GM12878 (cell line): ENCODE measurements around the gene TPO. TPM values are rescaled to one million over a fixed set of nuclear protein-coding genes. Genes with fewer than 3 reads are reported as not detected.

Experiments
- ATAC-seq: fragments of 200-7000 bp; cut with Tn5 transposase; 3 replicates; pipeline ENCODE4 v1.9.1; 2020; ENCODE audit warnings: mild to moderate bottlenecking, moderate library complexity
- BruUV-seq: library from RNA; stranded (reverse); fragments of 400-500 nt; replicated peaks from 2 replicates; lab custom pipeline; 2021; lab: Mats Ljungman, UMichigan
- CTCF ChIA-PET: fragments of 300-600 bp; sonication (Branson Sonifier 250); formaldehyde crosslinking; extraction: SDS; loops from one replicate; lab custom pipeline; 2021; ENCODE audit warnings: inconsistent platforms; lab: Yijun Ruan, JAX
- POLR2A ChIA-PET: fragments of 350-600 bp; formaldehyde crosslinking; extraction: SDS; loops from one replicate; lab custom pipeline; 2021; ENCODE audit warnings: inconsistent platforms; lab: Charles Lee
- RAD21 ChIA-PET: fragments of 300-600 bp; sonication (Branson Sonifier 250); formaldehyde crosslinking; loops from one replicate; lab custom pipeline; 2023; ENCODE audit warnings: antibody characterized with exemption; ENCODE audit not compliant: unreplicated experiment; lab: Charles Lee
- SMC1A ChIA-PET: fragments of 300-600 bp; sonication (Branson Sonifier 250); formaldehyde crosslinking; loops from one replicate; lab custom pipeline; 2023; ENCODE audit not compliant: unreplicated experiment, uncharacterized antibody; lab: Charles Lee
- DNase-seq: peaks from one replicate; pipeline ENCODE4 v3.0.0-alpha.2; 2011; ENCODE audit warnings: low read depth, low spot score
- FAIRE-seq: peaks from 3 replicates; lab custom pipeline; 2011; peaks lifted over from hg19 to GRCh38; lab: Jason Lieb, UNC
- H2AFZ ChIP-seq: 2 replicates; pipeline ENCODE4 v1.6.0; 2011; ENCODE audit warnings: low read depth, low read length, control low read depth; ENCODE audit not compliant: control insufficient read depth
- H3K27ac ChIP-seq: 2 replicates; pipeline ENCODE4 v1.5.1; 2011; ENCODE audit warnings: control low read depth; ENCODE audit not compliant: control insufficient read depth, insufficient read depth
- H3K27me3 ChIP-seq, 2 experiments: replicated peaks in 1 of 2; 2 replicates each; pipeline versions ENCODE4 v1.6.0 to v1.6.1; 2011; ENCODE audit warnings: low read length in 1 of 2; ENCODE audit not compliant: control insufficient read depth in 2 of 2, insufficient read depth in 2 of 2
- H3K36me3 ChIP-seq, 2 experiments: 2 replicates each; pipeline ENCODE4 v1.5.1; 2011; ENCODE audit warnings: low read length in 1 of 2; ENCODE audit not compliant: control insufficient read depth in 2 of 2, insufficient read depth in 2 of 2
- H3K4me1 ChIP-seq: 2 replicates; pipeline ENCODE4 v1.6.1; 2011; ENCODE audit warnings: mild to moderate bottlenecking, low read length, moderate library complexity, mixed read lengths; ENCODE audit not compliant: control insufficient read depth, insufficient read depth
- H3K4me2 ChIP-seq: 2 replicates; pipeline ENCODE4 v1.6.0; 2011; ENCODE audit warnings: control low read depth; ENCODE audit not compliant: control insufficient read depth, insufficient read depth
- H3K4me3 ChIP-seq: fragments of 200-600 bp; sonication (generic); 2 replicates; pipeline ENCODE4 v1.5.1; 2016
- H3K79me2 ChIP-seq: 2 replicates; pipeline ENCODE4 v1.6.0; 2011; ENCODE audit warnings: low read length; ENCODE audit not compliant: control insufficient read depth, insufficient read depth
- H3K9ac ChIP-seq: 2 replicates; pipeline ENCODE4 v1.8.0; 2011; ENCODE audit warnings: low read length, control low read depth, mixed read lengths; ENCODE audit not compliant: control insufficient read depth, insufficient read depth
- H3K9me3 ChIP-seq: replicated peaks from 3 replicates; pipeline ENCODE4 v1.5.1; 2011; ENCODE audit warnings: mild to moderate bottlenecking, low read length; ENCODE audit not compliant: control insufficient read depth, insufficient read depth
- H4K20me1 ChIP-seq: 2 replicates; pipeline ENCODE4 v1.6.0; 2011; ENCODE audit not compliant: control insufficient read depth, insufficient read depth
- ASH2L ChIP-seq: fragments of 300-600, 200-600 bp; sonication (generic); IDR thresholded peaks from 2 replicates; pipeline ENCODE4 v1.6.1; 2017; ENCODE audit warnings: low read depth, mild to moderate bottlenecking, borderline replicate concordance
- BACH1 ChIP-seq: fragments of 450-650 bp; IDR thresholded peaks from 2 replicates; pipeline ENCODE4 v1.6.1; 2017; ENCODE audit warnings: mild to moderate bottlenecking, borderline replicate concordance
- CBFB ChIP-seq: IDR thresholded peaks from 2 replicates; pipeline ENCODE4 v1.6.1; 2016; ENCODE audit warnings: antibody characterized with exemption, low read depth
- CBX5 ChIP-seq: sonication (generic); IDR thresholded peaks from 2 replicates; pipeline ENCODE4 v1.6.1; 2016; ENCODE audit warnings: low read depth, moderate library complexity, mild to moderate bottlenecking, inconsistent platforms
- E4F1 ChIP-seq: fragments of 450-650 bp; IDR thresholded peaks from 2 replicates; pipeline ENCODE4 v1.6.1; 2018; ENCODE audit warnings: borderline replicate concordance, mild to moderate bottlenecking; ENCODE audit not compliant: partially characterized antibody
- EP300 ChIP-seq, 2 experiments: fragments of 150-350 bp in 1 of 2; IDR thresholded peaks; 2 replicates each; pipeline ENCODE4 v1.6.1; 2011 to 2012; ENCODE audit warnings: low read depth in 2 of 2, low read length in 2 of 2, borderline replicate concordance in 1 of 2, improper control_type of control experiment in 1 of 2, inconsistent platforms in 1 of 2; ENCODE audit not compliant: control insufficient read depth in 1 of 2
- FOS ChIP-seq: IDR thresholded peaks from 3 replicates; pipeline ENCODE4 v1.6.1; 2011; ENCODE audit warnings: borderline replicate concordance; ENCODE audit not compliant: insufficient read length; ENCODE audit errors: extremely low read depth
- KDM1A ChIP-seq: fragments of 200-600 bp; sonication (generic); IDR thresholded peaks from 2 replicates; pipeline ENCODE4 v1.6.1; 2016; ENCODE audit warnings: borderline replicate concordance
- MYC ChIP-seq: IDR thresholded peaks from 2 replicates; pipeline ENCODE4 v1.6.1; 2011; ENCODE audit warnings: mild to moderate bottlenecking, low read length, moderate library complexity, inconsistent platforms; ENCODE audit not compliant: insufficient read depth, insufficient replicate concordance, insufficient read length, severe bottlenecking
- NFIC ChIP-seq: IDR thresholded peaks from 2 replicates; pipeline ENCODE4 v1.6.1; 2012; ENCODE audit warnings: low read depth, mild to moderate bottlenecking, inconsistent platforms, low read length, moderate library complexity
- SUZ12 ChIP-seq: fragments of 200-600 bp; sonication (generic); IDR thresholded peaks from one replicate; pipeline ENCODE4 v1.6.1; 2018; ENCODE audit warnings: antibody characterized with exemption, mild to moderate bottlenecking; ENCODE audit not compliant: unreplicated experiment
- TAF1 ChIP-seq: IDR thresholded peaks from 2 replicates; pipeline ENCODE4 v1.6.1; 2011; ENCODE audit warnings: mild to moderate bottlenecking, low read depth, low read length, borderline replicate concordance
- WGBS: methylation state at CpG from one replicate; pipeline ENCODE4 v1.1.6; 2016; ENCODE audit warnings: low lambda C conversion rate; ENCODE audit not compliant: insufficient replicate concordance, insufficient coverage; ENCODE audit errors: missing lambda C conversion rate; 5-methylcytosine and 5-hydroxymethylcytosine counted together
- in situ Hi-C: fragments of 300-500 bp; cut with MboI; formaldehyde crosslinking; loops from 9 replicates; pipeline ENCODE4 v1.14.3; 2018; ENCODE audit warnings: mixed read lengths
- intact Hi-C: fragments of 100-400 bp; cut with micrococcal nuclease; formaldehyde crosslinking; loops from one replicate; pipeline ENCODE4 v1.14.2; 2022; ENCODE audit not compliant: unreplicated experiment
- polyA plus RNA-seq, 11 experiments: library from polyadenylated mRNA; depleted of rRNA in 4 of 11; unstranded in 6 of 11; stranded (reverse) in 5 of 11; fragments of >200 nt; fragmentation: Nextera tagmentation in 4 of 11; fragmentation: Illumina TruSeq in 1 of 11; extraction: Ambion mirVana in 4 of 11; extraction: Trizol in 1 of 11; gene quantifications; 1 replicate in 1 of 11; 2 replicates in 10 of 11; pipeline versions ENCODE4 v1.2.1 to v1.2.3, GENCODE V29; 2011 to 2016; ENCODE audit warnings: inconsistent platforms in 2 of 11, missing spikeins in 2 of 11, low read depth in 1 of 11
- total RNA-seq, 4 experiments: library from RNA; depleted of rRNA in 3 of 4; stranded (reverse); fragments of >200 nt in 3 of 4; fragmentation: Illumina TruSeq in 1 of 4; extraction: Trizol in 1 of 4; gene quantifications; 2 replicates each; pipeline versions ENCODE4 v1.2.1 to v1.2.3, GENCODE V29; 2013 to 2021
- TF ChIP-seq, protein P1 (sequence below): IDR thresholded peaks from 2 replicates; pipeline ENCODE4 v1.6.1; 2012; ENCODE audit warnings: low read depth, low read length, improper control_type of control experiment
- TF ChIP-seq, protein P2 (sequence below): fragments of 450-650 bp; IDR thresholded peaks from 2 replicates; pipeline ENCODE4 v1.6.1; 2016; ENCODE audit warnings: mild to moderate bottlenecking, moderate library complexity, borderline replicate concordance
- TF ChIP-seq, protein P3 (sequence below): fragments of 450-650 bp; IDR thresholded peaks from 2 replicates; pipeline ENCODE4 v1.6.1; 2016; ENCODE audit warnings: mild to moderate bottlenecking

TPO gene
- total and polyA plus RNA-seq, 10 of the 15 experiments (the other 5 are each of a cell fraction or from before 2014, with no cell fraction given), result 0.07 to 0.11 TPM; not detected in 8

DNA sequence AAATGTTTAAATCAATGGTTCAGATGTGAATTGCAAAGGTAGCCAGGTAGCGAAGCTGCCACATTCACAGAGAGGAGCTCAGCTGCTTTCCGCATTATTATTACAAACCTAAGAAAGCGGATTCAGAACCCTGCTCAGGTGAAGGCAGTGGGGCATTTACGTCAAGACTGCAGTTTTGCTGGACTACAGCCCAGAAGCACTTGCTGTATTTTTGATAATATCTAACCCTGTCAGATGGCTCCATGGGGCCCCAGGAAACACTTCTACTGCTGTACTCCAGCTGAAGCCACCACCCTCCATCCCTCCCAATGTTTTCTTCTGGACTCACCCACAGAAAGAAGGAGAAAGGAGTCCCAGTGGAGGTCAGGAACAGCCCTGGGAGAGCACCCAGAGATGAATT is 96.9 kb downstream of the TPO start:
- Histone ChIP-seq H3K4me1 (no peaks in the 10 kb centered on the region), H4K20me1 (no peaks in the 10 kb centered on the region), H2AFZ (no peak overlapping the region), H3K27ac (no peak overlapping the region), H3K79me2 (no peaks in the 10 kb centered on the region), H3K9ac (no peak overlapping the region)
- RAD21 ChIA-PET, result no interaction called here
- intact Hi-C loops, result no loop called here
- no peak for FAIRE-seq
- POLR2A ChIA-PET, result no interaction called here
- TF ChIP-seq, protein P1, sequence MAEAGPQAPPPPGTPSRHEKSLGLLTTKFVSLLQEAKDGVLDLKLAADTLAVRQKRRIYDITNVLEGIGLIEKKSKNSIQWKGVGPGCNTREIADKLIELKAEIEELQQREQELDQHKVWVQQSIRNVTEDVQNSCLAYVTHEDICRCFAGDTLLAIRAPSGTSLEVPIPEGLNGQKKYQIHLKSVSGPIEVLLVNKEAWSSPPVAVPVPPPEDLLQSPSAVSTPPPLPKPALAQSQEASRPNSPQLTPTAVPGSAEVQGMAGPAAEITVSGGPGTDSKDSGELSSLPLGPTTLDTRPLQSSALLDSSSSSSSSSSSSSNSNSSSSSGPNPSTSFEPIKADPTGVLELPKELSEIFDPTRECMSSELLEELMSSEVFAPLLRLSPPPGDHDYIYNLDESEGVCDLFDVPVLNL, result no peak
- TF ChIP-seq, protein P2, sequence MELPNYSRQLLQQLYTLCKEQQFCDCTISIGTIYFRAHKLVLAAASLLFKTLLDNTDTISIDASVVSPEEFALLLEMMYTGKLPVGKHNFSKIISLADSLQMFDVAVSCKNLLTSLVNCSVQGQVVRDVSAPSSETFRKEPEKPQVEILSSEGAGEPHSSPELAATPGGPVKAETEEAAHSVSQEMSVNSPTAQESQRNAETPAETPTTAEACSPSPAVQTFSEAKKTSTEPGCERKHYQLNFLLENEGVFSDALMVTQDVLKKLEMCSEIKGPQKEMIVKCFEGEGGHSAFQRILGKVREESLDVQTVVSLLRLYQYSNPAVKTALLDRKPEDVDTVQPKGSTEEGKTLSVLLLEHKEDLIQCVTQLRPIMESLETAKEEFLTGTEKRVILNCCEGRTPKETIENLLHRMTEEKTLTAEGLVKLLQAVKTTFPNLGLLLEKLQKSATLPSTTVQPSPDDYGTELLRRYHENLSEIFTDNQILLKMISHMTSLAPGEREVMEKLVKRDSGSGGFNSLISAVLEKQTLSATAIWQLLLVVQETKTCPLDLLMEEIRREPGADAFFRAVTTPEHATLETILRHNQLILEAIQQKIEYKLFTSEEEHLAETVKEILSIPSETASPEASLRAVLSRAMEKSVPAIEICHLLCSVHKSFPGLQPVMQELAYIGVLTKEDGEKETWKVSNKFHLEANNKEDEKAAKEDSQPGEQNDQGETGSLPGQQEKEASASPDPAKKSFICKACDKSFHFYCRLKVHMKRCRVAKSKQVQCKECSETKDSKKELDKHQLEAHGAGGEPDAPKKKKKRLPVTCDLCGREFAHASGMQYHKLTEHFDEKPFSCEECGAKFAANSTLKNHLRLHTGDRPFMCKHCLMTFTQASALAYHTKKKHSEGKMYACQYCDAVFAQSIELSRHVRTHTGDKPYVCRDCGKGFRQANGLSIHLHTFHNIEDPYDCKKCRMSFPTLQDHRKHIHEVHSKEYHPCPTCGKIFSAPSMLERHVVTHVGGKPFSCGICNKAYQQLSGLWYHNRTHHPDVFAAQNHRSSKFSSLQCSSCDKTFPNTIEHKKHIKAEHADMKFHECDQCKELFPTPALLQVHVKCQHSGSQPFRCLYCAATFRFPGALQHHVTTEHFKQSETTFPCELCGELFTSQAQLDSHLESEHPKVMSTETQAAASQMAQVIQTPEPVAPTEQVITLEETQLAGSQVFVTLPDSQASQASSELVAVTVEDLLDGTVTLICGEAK, result no peak
- TF ChIP-seq EP300 (IDR thresholded peaks at IDR 0.05; ENCODE audit: borderline replicate concordance in 1 of 2, control insufficient read depth in 1 of 2, low read depth in 2 of 2, low read length in 2 of 2), result no peak
- TF ChIP-seq FOS, result no peak
- TF ChIP-seq CBX5, result no peak
- TF ChIP-seq CBFB, result no peak
- TF ChIP-seq, protein P3, sequence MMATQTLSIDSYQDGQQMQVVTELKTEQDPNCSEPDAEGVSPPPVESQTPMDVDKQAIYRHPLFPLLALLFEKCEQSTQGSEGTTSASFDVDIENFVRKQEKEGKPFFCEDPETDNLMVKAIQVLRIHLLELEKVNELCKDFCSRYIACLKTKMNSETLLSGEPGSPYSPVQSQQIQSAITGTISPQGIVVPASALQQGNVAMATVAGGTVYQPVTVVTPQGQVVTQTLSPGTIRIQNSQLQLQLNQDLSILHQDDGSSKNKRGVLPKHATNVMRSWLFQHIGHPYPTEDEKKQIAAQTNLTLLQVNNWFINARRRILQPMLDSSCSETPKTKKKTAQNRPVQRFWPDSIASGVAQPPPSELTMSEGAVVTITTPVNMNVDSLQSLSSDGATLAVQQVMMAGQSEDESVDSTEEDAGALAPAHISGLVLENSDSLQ, result no peak
- no peak for TF ChIP-seq TAF1
- no peak for TF ChIP-seq KDM1A
- no peak for TF ChIP-seq NFIC
- no peak for TF ChIP-seq ASH2L
- TF ChIP-seq MYC, result no peak
- no peak for TF ChIP-seq E4F1
- no peak for TF ChIP-seq BACH1
- no peak for TF ChIP-seq SUZ12
- TF ChIP-seq, all 136 proteins: peak for 0
- no TSS peak for BruUV-seq
- ATAC-seq (no peak), DNase-seq (no peak)
- ChIA-PET SMC1A (no interaction called here), CTCF (no interaction called here)
- WGBS, result 32% methylated on average over 4 of the region's 4 CpGs
- Histone ChIP-seq H3K36me3 (no peaks in the 10 kb centered on the region), H3K4me2 (no peak overlapping the region), H3K4me3 (no peak overlapping the region), H3K27me3 (no peaks in the 10 kb centered on the region), H3K9me3 (no peaks in the 10 kb centered on the region)
- in situ Hi-C loops, result no loop called here
